Stimulated activated CD4-positive, alpha-beta T cell treated with anti-CD3 and anti-CD28 coated beads, Interleukin-15, amount 100 ng/mL, for 24 hours (primary cell): Measurements from ENCODE around the gene PURB.
A peak's percentile ranks its signal among the peaks of the same experiment; 100 is the strongest.
"Not testable (repeated sequence)": the region's sequence is repeated elsewhere in the genome, so short reads cannot be mapped to it uniquely, and the experiment has no call there.

Experiments
- DNase-seq: peaks from one replicate; pipeline ENCODE4 v3.0.0-alpha.2; 2020

PURB gene

GRCh38 chr7:44891372-44891771 lies 6.0 kb upstream of the PURB start:
- peak; percentile 37 for DNase-seq

- no peak for DNase-seq
These were observed 3.9 kb upstream of the PURB start for GRCh38 chr7:44889086-44889781.

GRCh38 chr7:44887293-44887692 lies 2.0 kb upstream of the PURB start:
- no peak for DNase-seq

DNA sequence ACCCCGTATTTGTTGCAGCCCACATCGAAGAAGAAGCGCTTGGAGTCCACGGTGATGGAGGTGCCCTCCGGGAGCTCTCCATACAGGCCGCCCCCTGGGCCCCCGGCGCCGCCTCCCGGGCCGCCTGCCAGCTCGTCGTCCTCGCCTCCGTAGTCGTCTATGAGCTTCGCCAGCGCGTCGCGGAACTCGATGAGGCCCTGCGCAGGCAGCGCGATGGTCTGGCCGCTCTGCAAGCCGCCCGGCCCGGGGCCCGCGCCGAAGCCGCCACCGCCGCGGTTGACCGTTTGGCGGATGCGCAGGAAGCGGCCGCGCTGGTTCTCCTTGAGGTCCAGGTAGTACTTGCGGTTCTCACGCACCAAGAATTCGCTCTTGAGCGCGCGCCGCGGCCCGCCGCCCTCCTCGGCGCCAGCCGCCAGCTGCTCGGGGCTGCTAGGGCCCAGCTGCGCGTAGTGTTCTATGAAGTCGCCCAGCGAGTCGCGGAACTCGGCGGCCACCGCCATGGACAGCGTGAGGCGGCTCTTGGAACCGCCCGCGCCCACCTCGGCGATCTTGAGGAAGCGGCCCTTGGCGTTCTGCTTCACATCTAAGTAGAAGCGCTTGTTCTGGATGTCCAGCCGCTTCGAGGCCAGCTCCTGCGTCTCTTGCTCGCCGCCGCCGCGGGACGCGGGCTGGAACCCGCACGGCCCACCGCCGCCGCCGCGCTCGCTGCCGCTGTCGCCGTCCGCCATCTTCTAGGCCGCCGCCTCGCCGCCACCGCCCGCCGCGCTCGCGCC lies 523 bp downstream of the PURB start:
- peak; percentile 60 for DNase-seq

- no peak for DNase-seq
These were observed 1.2 kb downstream of the PURB start for GRCh38 chr7:44883961-44884620.

DNA sequence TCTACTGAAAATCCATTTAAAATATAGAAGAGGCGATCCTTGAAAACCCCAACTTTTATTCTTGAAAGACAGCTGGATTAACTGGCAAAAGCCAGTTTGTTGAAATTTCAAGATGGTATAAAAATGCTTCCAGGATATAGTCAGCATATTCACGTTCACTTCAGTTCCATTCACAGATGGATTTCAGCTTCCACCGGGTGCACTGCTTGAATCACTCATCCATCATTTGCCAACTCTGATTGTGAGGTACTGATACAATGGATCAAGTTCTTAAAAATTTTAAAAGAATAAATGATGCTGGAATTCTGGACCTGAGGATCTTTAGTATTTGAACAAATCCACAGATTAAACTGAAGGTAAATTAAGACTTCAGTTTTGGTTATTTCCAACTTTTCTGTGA lies 2.4 kb downstream of the PURB start:
- no peak for DNase-seq

DNA sequence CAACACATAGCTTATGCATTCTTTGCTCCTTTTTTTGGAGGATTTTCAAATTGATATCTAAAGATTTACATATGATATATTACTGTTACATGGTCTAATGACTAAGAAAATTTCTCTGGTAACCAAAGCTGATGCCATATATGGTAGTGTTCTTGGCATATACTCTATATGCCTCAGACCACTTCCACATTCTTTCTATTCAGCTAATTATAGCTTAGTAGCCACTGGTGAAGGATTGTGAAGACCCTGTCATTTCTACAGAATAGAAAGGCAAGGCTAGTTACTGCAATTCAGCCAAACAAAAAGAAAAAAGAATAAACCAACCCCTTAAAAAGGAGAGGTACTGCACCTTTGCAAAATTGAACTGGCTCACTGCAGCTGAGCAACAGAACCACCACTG lies 3.7 kb downstream of the PURB start:
- no peak for DNase-seq

DNA sequence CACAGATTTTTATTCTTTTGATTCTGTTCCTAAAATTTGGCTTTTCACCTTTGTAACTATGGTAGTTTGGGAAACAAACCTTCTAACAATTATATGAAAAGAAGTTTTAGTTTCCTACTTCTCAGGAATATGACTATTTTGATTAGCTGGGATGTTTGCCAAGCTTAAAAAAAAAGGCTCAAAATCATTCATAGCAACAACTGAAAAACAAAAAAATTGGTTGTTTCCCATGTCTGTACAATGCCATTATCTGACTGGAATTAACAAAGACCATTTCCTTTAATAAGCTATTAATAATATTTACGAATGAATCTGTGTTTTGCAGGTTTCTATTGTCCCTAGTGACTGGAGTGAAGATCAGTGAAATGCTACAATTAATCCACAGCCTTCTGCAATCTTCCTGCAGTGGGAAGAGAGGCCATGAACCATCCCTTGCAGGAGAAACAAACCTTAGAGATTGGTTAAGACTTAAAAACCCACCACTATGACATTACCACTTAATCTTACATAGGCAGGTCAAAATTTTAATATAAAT lies 4.2 kb downstream of the PURB start:
- DNase-seq = no peak

DNA sequence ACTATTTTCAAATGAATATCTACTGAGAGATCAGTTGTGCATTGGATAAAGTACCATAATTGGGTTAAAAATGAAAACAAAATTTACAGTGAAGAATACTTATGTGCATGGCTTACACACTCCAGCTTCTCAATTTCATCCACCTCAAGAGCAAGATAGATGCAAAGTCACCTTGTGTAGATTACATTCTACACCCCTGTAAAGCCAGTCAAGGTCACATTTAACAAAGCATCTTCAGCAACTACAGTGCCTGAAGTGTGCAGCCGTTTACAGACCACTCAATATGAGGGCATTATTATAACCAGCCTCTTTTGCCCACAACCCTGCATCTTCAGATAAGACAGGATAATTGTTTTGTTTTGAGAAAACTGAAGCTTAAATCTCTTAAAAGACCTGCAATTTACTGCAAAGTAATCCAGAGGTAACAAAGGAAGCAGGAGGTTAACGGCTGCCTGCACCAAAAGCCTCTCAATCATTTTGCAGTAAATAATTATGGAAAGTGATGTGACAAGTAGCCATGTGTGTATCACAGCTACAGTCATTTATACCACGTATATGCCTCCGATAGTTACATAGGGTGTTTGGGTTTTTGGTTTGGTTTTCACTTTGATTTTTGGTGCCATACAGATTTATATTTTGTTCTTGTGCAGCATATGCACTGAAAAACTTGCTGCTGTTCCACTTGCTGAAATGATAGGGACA lies 4.9 kb downstream of the PURB start:
- no peak for DNase-seq

- DNase-seq = no peak
These were observed 8.9 kb downstream of the PURB start for GRCh38 chr7:44876393-44876792.

GRCh38 chr7:44875241-44875640 lies 10.1 kb downstream of the PURB start:
- DNase-seq = no peak

- DNase-seq = no peak
These were observed 12.5 kb downstream of the PURB start for GRCh38 chr7:44872787-44873186.

- DNase-seq = not testable (repeated sequence)
These were observed 13.4 kb downstream of the PURB start for GRCh38 chr7:44871918-44872317.

- DNase-seq = not testable (repeated sequence)
These were observed 14.6 kb downstream of the PURB start for GRCh38 chr7:44870780-44871179.

GRCh38 chr7:44870336-44870735 lies 15.0 kb downstream of the PURB start:
- DNase-seq = not testable (repeated sequence)

DNA sequence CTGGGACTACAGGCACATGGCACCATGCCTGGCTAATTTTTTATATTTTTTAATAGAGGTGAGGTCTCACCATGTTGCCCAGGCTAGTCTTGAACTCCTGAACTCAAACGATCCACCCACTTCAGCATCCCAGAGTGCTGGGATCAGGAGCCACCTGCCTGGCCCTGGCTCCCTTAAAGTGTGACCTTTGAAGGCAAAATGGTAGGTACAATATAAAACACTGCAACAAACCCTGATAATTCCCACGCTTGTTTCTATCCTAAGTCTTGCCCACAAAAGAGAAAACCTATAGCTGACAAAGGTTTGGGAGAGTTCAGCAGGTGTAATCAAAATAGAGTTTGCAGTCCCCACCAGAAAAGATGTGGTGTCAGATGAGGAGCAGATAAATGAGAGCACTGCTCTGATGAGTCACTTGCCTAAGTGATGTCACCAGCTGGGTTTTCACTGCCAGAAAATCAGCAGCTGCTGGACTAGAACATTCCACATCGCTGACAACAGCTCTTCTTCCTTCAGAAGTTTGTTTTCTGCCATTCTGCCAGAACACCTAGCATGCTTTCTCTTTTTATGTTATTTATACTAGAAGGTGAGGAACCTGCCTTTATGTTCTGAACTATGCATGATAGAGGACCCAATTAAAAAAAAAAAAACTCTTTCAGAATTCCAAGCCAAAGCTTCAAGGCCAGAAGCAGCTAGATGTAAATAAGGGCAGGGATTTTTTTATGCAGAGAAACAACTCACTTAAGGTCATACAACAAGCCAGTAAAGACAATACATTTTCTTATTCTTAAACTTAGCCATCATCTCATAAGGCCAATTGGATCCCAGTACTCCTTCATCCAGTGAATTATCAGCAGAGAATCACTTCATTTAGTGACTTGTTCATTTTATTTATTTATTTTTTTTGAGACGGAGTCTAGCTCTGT lies 18.0 kb downstream of the PURB start:
- peak; percentile 42 for DNase-seq

GRCh38 chr7:44861949-44862348 lies 23.4 kb downstream of the PURB start:
- not testable (repeated sequence) for DNase-seq

DNA sequence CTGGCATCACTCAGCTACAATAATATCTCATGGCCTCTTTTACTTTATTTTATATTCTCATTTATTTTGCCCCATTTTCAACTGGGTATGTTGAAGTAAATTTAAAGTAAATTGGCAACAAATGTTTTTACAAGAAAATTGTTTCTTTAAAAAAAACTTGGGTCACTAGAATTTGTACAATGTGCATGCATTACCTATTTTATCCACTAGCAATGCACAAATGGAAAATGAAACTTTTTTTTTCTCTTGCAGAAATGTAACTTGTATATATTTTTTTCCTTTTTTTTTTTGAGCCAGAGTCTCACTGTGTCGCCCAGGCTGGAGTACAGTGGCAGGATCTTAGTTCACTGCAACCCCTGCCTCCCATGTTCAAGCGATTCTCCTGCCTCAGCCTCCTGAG lies 27.2 kb downstream of the PURB start:
- DNase-seq = no peak

DNA sequence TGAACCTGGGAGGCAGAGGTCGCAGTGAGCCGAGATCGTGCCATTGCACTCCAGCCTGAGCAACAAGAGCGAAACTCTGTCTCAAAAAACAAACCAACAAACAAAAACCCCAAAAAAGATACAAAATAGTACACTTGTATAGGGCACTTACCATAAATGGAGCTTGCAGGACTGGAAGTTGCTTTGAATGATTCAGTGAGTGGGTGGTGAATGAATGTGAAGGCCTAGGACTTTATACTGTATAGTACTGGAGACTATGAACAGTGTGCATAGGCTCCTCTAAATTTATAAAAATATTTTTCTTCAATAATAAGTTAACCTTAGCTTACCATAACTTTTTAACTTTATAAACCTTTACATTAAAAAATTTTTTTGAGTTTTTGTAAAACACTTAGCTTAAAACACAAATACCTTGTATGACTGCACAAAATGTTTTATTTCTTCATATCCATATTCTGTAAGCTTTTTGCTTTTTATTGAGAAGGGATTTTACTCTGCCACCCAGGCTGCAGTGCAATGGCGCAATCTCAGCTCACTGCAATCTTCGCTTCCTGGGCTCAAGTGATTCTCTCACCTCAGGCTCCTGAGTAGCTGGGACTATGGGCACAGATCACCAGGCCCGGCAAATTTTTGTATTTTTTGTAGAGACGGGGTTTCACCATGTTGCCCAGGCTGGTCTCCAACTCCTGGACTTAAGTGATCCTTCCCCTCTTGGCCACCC lies 30.5 kb downstream of the PURB start:
- DNase-seq = no peak

GRCh38 chr7:44853391-44853790 lies 31.9 kb downstream of the PURB start:
- peak; percentile 54 for DNase-seq

DNA sequence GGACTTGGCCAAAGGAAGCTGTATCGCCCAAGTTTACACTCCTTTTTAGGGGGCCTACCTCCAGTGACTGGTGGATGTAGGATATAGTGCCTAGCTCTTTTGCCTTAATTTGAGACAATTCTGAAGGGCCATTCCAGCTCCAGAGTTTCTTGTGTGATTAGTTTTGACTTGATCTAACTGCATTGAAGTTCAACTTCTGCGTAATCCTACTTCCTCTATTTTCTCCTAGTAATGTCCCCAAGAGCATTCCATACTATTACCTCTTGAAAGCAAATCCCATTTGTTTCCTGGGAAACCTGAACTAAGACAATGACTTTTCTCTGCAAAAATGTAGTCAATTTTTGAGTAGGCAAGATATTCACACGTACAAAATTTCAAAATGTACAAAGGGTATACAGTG lies 32.7 kb downstream of the PURB start:
- no peak for DNase-seq
